TTC549 (cell line): ENCODE results near the gene SMTNL1.

Experiments used
- FAIRE-seq: peaks from 2 replicates; lab custom pipeline; 2012; peaks lifted over from hg19 to GRCh38; lab: Jason Lieb, UNC

SMTNL1 gene

DNA sequence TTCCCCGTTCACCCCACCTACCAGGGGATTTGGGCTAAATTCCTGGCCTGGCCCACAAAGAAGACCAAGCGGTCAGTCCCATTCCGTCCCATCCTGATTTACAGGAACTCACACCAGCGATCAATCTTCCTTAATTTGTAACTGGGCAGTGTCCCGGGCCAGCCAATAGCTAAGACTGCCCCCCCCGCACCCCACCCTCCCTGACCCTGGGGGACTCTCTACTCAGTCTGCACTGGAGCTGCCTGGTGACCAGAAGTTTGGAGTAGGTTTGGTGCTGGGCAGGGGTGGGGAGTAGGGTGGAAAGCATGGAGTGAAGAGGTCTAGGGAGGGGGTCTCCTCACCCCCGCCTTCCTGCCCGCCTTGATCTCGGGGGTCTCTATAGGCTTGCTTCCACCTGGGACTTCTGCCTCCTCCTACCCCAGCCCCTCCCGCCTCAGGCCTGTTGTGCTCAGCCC lies 60.1 kb downstream of the SMTNL1 start, which contains the start of gene SERPING1:
TSS of gene SERPING1 (plus strand) at position 225 of the 455 bp plus-strand sequence. CDS start 586 bp downstream, outside the sequence.
- no peak for FAIRE-seq

DNA sequence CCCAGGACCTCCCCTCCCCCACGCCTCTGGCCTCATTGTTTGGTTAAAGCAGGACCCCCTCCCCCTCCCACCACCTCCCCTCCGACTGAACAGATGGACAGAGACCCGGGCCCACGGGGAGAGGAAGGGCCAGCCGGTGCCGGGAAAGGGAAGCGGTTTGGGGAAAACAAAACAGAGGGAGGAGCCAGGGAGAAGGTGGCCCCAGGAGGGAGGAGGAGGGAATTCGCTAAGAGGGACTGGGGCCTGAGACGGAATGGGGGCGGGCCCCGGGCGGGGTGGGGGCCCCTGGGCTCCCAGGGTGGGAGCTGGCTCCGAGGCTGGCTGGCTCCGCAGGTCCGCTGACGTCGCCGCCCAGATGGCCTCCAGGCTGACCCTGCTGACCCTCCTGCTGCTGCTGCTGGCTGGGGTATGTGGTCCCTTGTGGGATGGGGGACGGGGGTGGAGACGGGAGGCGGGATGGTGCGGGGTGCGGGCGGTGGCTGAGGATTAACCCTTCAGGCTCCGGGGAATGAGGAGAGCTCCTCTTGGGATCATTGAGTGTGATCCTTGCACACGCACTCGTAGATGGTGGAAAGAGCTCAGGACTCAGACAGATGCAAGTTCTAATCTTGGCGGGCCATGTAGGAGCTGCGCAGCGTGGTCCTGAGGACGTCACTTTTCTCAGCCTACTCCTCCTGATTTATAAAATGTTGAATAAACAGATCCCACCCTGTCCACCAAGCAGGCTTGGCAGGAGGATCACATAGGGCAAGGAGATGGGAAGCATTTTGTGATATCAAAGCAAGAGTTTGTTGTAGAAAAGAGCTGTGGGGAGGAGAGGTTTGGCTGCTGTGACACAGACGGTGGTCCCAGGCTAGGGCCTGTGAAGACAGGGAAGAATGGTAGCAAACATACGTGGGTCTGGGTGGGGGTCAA lies 60.8 kb downstream of the SMTNL1 start:
- FAIRE-seq, result no peak

DNA sequence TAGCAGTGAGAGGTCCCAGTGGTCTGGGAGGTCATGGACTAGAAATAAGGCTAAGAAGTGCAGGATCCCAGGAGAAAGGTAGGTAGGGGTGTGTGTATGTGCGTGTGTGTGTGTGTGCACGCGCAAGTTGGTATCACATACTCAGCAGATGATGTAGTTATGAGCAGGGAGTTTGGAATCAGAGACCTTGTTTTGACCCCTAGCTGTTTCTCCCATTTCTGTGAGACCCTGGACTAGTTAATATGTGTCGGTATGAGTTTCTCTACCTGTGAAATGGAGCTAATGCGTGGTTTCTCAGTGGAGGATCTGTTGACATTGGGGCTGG lies 61.4 kb downstream of the SMTNL1 start:
- no peak for FAIRE-seq

DNA sequence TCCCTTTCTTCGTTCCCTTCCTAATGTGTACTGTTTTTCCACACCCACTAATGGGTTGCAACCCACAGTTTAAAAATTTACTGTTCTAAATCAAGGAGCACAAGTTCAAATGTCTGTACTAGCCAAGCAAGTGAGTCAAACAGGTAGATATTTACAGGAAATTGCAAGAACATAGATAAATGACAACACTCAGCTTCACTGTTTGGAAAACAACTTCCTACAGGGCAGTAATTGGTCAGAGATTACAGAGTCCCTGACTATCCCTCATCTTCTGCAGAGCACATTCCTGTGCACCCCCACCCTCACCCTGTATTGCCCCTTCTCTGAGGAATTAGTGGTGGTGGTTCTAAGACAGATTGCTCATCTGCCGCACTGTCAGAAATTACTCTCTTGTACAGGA lies 62.0 kb downstream of the SMTNL1 start:
- FAIRE-seq, result no peak
